Psoas muscle (tissue), 8 donors: Measurements from ENCODE around the gene MBD5. TPM values are rescaled to one million over a fixed set of nuclear protein-coding genes. Genes with fewer than 3 reads are reported as not detected.

Source experiments
- ATAC-seq, 4 donors: fragments of 200-7000 bp; cut with Tn5 transposase; one replicate each; pipeline ENCODE4 v1.9.1; 2020; ENCODE audit warnings: moderate library complexity in 3 of 4, mild to moderate bottlenecking in 2 of 4
- DNase-seq, 2 donors: peaks; one replicate each; pipeline ENCODE4 v3.0.0-alpha.2; 2020
- H3K27ac ChIP-seq: fragments of 200-600 bp; one replicate; pipeline ENCODE4 v1.8.0; 2022
- H3K27me3 ChIP-seq, 3 donors: fragments of 200-600 bp in 1 of 3; one replicate each; pipeline versions ENCODE4 v1.6.1 to v1.8.0; 2013 to 2022; ENCODE audit warnings: low read length in 2 of 3, mild to moderate bottlenecking in 2 of 3, moderate library complexity in 1 of 3; ENCODE audit not compliant: insufficient read depth in 3 of 3
- H3K36me3 ChIP-seq, 2 donors: fragments of 200-600 bp in 1 of 2; one replicate each; pipeline versions ENCODE4 v1.6.1 to v1.8.0; 2013 to 2022; ENCODE audit warnings: low read depth in 1 of 2, mild to moderate bottlenecking in 1 of 2, moderate library complexity in 1 of 2; ENCODE audit not compliant: insufficient read depth in 1 of 2
- H3K4me1 ChIP-seq: fragments of 200-600 bp; one replicate; pipeline ENCODE4 v1.8.0; 2022
- H3K4me3 ChIP-seq: fragments of 200-600 bp; one replicate; pipeline ENCODE4 v1.8.0; 2022; ENCODE audit warnings: mild to moderate bottlenecking
- H3K9me3 ChIP-seq: fragments of 200-600 bp; one replicate; pipeline ENCODE4 v1.8.0; 2022
- WGBS, 3 donors: extraction: QIAGEN DNeasy Blood & Tissue Kit; methylation state at CpG; one replicate each; pipeline versions ENCODE4 v1.1.6 to v1.1.7; 2013; 5-methylcytosine and 5-hydroxymethylcytosine counted together
- intact Hi-C, 2 donors: fragments of 100-400 bp; cut with DNase I; formaldehyde crosslinking; loops; one replicate each; pipeline versions ENCODE4 v1.11.0 to v1.14.2; 2022
- polyA plus RNA-seq, 3 donors: library from polyadenylated mRNA; stranded (reverse); fragments of 200-250 nt; gene quantifications; one replicate each; pipeline ENCODE4 v1.2.3, GENCODE V29; 2013
- total RNA-seq, 4 donors: library from RNA; stranded (reverse); fragmentation: NEBNext Ultra II Directional in 2 of 4; extraction: Animal tissue kit (Norgen Biotek cat#: 25700) in 2 of 4; gene quantifications; one replicate each; pipeline versions ENCODE4 v1.2.1 to v1.2.4, GENCODE V29; 2021 to 2023
- TF ChIP-seq, protein P1 (sequence below): fragments of 200-600 bp; IDR thresholded peaks from one replicate; pipeline ENCODE4 v1.8.0; 2022; ENCODE audit warnings: antibody characterized with exemption
- donor health status: healthy with polysubstance abuse.
- donor health status: DM: no; HTN: no; CAD: no; lungs with moderate emphysema.
- donor health status: Bipolar disorder and iron deficiency.
- donor health status: healthy.
- donor health status: DM: yes; HTN: yes; CAD: no.
- donor health status: DM: no; HTN: no; CAD: no.
- donor health status: DM: no; HTN: no; CAD: no.
- donor health status: DM: yes; HTN: yes; CAD: no.

Gene MBD5
- total and polyA plus RNA-seq, 7 donors = 3.2 to 36.5 (median 17.5) TPM

DNA sequence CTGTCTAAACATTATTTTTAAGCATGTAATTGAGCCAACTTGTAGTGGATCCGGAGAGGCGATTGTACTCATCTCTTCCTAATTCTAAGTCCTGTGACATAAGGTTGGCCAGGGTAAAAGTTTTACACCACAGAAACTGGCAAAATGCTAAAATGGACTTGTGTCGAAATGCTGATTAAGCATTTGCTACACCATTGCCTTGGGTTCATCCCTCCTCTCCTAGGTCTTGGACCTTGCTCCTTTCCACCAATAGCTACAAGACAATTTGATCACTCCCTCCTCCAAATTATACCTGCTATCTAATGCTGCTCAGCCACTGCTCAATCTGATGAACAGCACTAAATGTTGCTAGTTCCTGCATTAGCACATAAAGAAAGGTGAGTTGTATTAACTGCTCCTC lies 491.0 kb downstream of the MBD5 start:
- DNase-seq (no peak), ATAC-seq (no peak)
- H3K4me1 ChIP-seq = no peaks in the 10 kb centered on the region
- H3K9me3 ChIP-seq = no peaks in the 10 kb centered on the region
- intact Hi-C loops = loop anchor here (2.0 to 5.0 kb wide), 2 partner anchors 569 to 575 kb away; no protein-coding TSS in a partner anchor
- peaks cover 0 to 3% of the 10 kb centered on the region in 2 donors for H3K36me3 ChIP-seq
- WGBS, 3 donors = 68 to 85% (median 70%) methylated on average over 3 of the region's 3 CpGs
- no peak overlapping the region for H3K27ac ChIP-seq
- TF ChIP-seq, protein P1, sequence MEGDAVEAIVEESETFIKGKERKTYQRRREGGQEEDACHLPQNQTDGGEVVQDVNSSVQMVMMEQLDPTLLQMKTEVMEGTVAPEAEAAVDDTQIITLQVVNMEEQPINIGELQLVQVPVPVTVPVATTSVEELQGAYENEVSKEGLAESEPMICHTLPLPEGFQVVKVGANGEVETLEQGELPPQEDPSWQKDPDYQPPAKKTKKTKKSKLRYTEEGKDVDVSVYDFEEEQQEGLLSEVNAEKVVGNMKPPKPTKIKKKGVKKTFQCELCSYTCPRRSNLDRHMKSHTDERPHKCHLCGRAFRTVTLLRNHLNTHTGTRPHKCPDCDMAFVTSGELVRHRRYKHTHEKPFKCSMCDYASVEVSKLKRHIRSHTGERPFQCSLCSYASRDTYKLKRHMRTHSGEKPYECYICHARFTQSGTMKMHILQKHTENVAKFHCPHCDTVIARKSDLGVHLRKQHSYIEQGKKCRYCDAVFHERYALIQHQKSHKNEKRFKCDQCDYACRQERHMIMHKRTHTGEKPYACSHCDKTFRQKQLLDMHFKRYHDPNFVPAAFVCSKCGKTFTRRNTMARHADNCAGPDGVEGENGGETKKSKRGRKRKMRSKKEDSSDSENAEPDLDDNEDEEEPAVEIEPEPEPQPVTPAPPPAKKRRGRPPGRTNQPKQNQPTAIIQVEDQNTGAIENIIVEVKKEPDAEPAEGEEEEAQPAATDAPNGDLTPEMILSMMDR = no peak
- no peaks in the 10 kb centered on the region for H3K27me3 ChIP-seq
- no peak overlapping the region for H3K4me3 ChIP-seq

DNA sequence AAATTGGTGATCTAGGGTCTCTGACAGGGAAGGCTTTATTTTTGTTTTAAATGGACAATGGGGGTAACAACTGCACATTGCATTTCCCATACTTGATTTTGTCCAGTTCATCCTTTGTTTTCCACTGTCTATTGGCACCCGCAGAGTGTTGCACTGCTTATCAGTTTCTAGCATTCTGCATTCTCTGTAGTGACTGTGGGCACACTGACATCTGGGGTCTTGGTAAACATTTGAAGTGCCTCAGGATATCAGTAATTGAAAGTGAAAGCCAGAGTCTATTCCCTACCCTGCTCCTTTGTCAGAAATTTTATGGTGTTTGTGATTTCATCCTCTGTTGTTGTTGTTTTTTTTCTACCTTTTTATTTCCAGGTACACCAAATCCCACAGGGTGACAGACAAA lies 491.6 kb downstream of the MBD5 start:
- no peak for DNase-seq
- Histone ChIP-seq H3K4me1 (no peaks in the 10 kb centered on the region), H3K4me3 (no peak overlapping the region), H3K9me3 (no peaks in the 10 kb centered on the region), H3K36me3 (peaks cover 0 to 3% of the 10 kb centered on the region in 2 donors), H3K27ac (no peak overlapping the region), H3K27me3 (no peaks in the 10 kb centered on the region)
- WGBS, 3 donors = 95 to 100% (median 100%) methylated on average over 1 of the region's 1 CpG
- no peak for ATAC-seq
- TF ChIP-seq, protein P1 = no peak
- intact Hi-C loops = loop anchor here (2.0 to 5.0 kb wide), 2 partner anchors 570 to 575 kb away; no protein-coding TSS in a partner anchor

DNA sequence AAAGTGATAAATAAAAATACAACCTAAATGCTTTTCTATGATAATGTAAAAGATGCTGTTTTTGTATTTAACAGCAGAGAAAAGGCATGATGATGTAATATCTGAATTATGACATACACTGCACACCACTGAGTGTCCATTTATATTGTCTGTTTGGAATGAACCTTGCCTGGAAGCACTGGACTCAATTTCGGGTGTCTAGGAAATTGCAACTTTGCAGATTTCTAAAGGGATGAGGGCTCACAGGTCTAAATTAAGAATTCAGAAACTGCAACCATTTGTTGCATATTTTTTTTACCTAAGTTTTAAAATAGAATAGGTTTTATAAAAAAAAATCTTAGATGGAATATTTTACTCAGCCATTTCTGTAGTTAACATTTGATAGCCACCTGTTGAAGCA lies 492.5 kb downstream of the MBD5 start:
- 82 to 90% (median 86%) methylated on average over 1 of the region's 1 CpG for WGBS, 3 donors
- intact Hi-C loops = loop anchor here (2.0 to 5.0 kb wide), 2 partner anchors 571 to 576 kb away; no protein-coding TSS in a partner anchor
- DNase-seq (no peak), ATAC-seq (no peak)
- H3K4me3 ChIP-seq = no peak overlapping the region
- H3K36me3 ChIP-seq = peaks cover 0 to 3% of the 10 kb centered on the region in 2 donors
- H3K27me3 ChIP-seq = no peaks in the 10 kb centered on the region
- no peak overlapping the region for H3K27ac ChIP-seq
- no peaks in the 10 kb centered on the region for H3K4me1 ChIP-seq
- no peaks in the 10 kb centered on the region for H3K9me3 ChIP-seq
- TF ChIP-seq, protein P1 = no peak

DNA sequence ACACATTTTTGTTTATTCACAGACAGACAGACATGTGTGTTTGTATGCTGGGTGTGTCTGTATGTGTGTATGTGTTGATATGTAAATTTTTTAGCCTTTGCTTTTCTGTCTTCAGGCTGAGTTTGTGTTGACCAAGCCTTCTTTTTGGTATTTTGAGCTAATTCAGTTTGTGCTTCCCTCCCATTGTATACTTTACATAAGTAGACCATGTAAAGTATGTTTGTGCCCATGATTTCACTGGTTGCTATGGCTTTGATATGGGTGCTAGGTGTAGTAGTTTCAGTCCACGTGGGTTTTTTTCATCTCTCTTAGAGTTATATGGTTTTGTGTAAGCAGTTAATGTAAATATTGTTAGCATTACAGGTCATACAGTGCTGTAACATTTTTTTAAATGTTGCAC lies 494.2 kb downstream of the MBD5 start:
- no peaks in the 10 kb centered on the region for H3K4me1 ChIP-seq
- H3K9me3 ChIP-seq = no peaks in the 10 kb centered on the region
- no peak overlapping the region for H3K27ac ChIP-seq
- DNase-seq = no peak
- ATAC-seq = no peak
- TF ChIP-seq, protein P1 = no peak
- H3K27me3 ChIP-seq = no peaks in the 10 kb centered on the region
- H3K4me3 ChIP-seq = no peak overlapping the region
- WGBS, 3 donors = 87 to 95% (median 94%) methylated on average over 1 of the region's 1 CpG
- H3K36me3 ChIP-seq = peaks cover 0 to 3% of the 10 kb centered on the region in 2 donors
- intact Hi-C loops = no loop called here

DNA sequence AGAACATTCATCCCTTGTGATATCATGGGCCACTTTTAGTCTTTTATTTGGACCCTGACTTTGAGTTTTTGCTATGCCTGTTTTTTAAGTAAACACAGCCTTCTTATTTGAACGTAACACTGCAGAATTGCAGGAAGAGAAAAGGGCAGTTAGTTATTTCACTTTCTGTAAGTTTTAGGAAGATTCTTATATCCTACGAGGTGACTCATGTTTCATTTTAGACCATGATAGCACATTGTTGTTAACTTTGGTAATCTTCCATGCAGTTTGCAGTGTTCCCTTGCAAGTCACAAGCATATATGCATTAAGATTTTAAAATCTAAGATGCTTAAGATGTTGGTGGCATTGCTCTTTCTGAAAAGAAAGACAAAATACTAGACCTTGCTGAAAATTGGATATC lies 495.1 kb downstream of the MBD5 start:
- Histone ChIP-seq H3K27me3 (no peaks in the 10 kb centered on the region), H3K4me1 (no peaks in the 10 kb centered on the region), H3K9me3 (no peaks in the 10 kb centered on the region), H3K4me3 (no peak overlapping the region), H3K36me3 (peaks cover 0 to 3% of the 10 kb centered on the region in 2 donors), H3K27ac (no peak overlapping the region)
- DNase-seq (no peak), ATAC-seq (no peak)
- intact Hi-C loops = no loop called here
- TF ChIP-seq, protein P1 = no peak
- WGBS, 3 donors = 88 to 89% (median 89%) methylated on average over 2 of the region's 2 CpGs
